Measurements from ENCODE around the gene KLHL7.

DNA sequence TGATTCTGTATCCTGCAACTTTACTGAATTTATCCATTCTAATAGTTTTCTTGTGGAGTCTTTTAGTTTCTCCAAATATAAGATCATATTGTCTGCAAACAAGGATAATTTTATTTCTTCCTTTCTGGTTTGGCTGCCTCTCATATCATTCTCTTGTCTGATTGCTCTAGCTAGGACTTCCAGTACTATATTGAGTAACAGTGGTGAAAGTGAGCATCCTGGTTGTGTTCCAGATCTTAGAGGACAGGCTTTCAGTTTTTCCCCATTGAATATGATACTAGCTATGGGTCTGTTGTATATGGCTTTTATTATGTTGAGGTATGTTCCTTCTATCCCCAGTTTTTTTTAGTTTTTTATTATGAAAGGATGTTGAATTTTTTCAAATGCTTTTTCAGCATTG lies 28.2 kb downstream of the KLHL7 start:
- TF ChIP-seq, protein P1, sequence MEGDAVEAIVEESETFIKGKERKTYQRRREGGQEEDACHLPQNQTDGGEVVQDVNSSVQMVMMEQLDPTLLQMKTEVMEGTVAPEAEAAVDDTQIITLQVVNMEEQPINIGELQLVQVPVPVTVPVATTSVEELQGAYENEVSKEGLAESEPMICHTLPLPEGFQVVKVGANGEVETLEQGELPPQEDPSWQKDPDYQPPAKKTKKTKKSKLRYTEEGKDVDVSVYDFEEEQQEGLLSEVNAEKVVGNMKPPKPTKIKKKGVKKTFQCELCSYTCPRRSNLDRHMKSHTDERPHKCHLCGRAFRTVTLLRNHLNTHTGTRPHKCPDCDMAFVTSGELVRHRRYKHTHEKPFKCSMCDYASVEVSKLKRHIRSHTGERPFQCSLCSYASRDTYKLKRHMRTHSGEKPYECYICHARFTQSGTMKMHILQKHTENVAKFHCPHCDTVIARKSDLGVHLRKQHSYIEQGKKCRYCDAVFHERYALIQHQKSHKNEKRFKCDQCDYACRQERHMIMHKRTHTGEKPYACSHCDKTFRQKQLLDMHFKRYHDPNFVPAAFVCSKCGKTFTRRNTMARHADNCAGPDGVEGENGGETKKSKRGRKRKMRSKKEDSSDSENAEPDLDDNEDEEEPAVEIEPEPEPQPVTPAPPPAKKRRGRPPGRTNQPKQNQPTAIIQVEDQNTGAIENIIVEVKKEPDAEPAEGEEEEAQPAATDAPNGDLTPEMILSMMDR (IDR thresholded peaks at IDR 0.05) = no peak
- TF ChIP-seq POLR2A (IDR thresholded peaks at IDR 0.05) (no peak), POLR2AphosphoS5 (IDR thresholded peaks at IDR 0.05; ENCODE audit: insufficient read depth in 1 of 2, low read depth in 1 of 2) (no peak)

Data from vagina (tissue), 2 donors.